OCI-LY1 (cell line): ENCODE data around the gene LGR5.

ENCODE experiments used
- CTCF ChIP-seq: fragments of 200-600 bp; sonication (generic), shearing (Covaris generic); IDR thresholded peaks from 2 replicates; pipeline ENCODE4 v1.5.1; 2017; ENCODE audit warnings: mild to moderate bottlenecking, antibody characterized with exemption, low read length, moderate library complexity, mixed read lengths
- EZH2 ChIP-seq: fragments of 200-600 bp; sonication (generic), shearing (Covaris generic); IDR thresholded peaks from 2 replicates; pipeline ENCODE4 v1.8.0; 2017; ENCODE audit warnings: borderline replicate concordance, mixed run types, mild to moderate bottlenecking, antibody characterized with exemption, low read length, moderate library complexity, mixed read lengths

GRCh38 chr12:71425568-71426299 lies 13.9 kb upstream of the LGR5 start:
- TF ChIP-seq CTCF, result no peak
- TF ChIP-seq EZH2, result no peak
